ENCODE measurements around the gene LRRC8B. TPM values are rescaled to one million over a fixed set of nuclear protein-coding genes. Genes with fewer than 3 reads are reported as not detected.
"Not testable (repeated sequence)": the region's sequence is repeated elsewhere in the genome, so short reads cannot be mapped to it uniquely, and the experiment has no call there.

The LRRC8B gene
- total RNA-seq: 4.5 TPM
- long read RNA-seq, full-length matches to known transcripts: 1 of 7 reads
- long read RNA-seq, partial matches to known transcripts: 2 of 7 reads
- long read RNA-seq, other reads (novel, unspliced or antisense): 4 of 7 reads

DNA sequence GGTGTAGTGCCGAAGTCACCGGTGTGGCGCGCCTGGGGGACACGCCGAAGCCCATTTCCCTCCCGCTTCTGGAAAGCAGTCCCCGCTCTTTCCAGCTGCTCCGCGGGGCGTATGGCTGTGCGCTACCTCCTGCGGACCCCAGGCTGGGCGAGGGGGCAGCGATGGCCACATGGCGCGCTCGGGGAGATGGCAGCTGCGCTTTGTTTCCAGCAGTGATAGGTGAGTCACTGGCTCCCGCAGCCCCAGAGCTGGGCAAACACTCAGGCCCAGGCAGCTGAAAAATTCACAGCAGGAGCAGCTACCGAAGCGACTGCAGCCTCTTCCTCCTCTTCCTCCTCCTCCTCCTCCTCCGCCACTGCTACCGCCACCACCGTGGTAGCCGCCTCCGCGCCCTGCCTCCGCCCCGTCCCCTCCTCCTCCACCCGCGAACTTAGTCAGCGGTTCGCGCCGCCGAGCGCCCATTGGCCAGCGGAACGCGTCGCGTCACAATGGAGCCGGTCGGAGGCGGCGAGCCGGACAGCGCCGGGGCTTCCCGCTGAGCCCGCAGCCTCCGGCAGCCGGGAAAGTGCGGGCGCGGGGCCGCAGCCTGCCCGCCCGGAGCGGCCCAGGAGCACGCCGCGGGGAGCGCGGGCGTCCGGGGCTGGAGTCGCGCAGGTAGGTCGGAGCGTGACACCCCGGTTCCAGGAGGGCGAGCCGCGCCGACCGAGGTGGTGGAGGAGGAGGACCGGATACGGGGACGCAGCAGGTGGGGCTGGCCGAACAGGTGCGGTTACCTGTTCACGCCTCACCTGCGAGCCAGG is at the start of gene LRRC8B:
TSS of gene LRRC8B (plus strand) at position 461 of the 800 bp plus-strand sequence. CDS start 57,822 bp downstream, outside the sequence.
- intact Hi-C loops (cut with DNase I): loop anchor here (5.0 kb wide), 1 partner anchor 73 kb away; no protein-coding TSS in a partner anchor
- peak; percentile 98 for DNase-seq (ENCODE audit: low spot score)

DNA sequence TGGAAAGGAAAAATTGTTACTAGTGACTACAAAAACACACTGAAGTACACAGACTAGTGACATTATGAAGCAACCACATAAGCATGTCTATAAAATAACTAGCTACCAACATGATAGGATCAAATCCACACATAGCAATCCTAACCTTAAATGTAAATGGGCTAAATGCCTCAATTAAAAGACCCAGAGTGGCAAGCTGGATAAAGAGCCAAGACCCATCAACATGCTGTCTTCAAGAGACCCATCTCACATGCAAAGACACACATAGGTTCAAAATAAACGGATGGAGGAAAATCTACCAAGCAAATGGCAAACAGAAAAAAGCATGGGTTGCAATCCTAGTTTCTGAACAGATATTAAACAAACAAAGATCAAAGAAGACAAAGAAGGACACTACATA is 49.4 kb upstream of the LRRC8B start:
- DNase-seq (ENCODE audit: low spot score): no peak
- intact Hi-C loops (cut with DNase I): no loop called here

DNA sequence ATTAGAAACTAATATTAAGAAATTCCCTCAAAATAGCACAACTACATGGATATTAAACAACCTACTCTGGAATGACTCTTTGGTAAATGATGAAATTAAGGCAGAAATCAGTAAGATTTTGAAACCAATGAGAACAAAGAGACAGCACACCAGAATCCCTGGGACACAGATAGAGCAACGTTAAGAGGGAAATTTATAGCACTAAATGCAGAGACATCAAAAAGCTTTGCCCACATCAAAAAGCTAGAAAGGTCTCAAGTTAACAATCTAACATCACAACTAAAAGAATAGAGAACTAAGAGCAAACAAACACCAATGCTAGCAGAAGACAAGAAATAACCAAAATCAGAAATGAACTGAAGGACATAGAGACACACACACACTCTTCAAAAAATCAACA is 48.6 kb upstream of the LRRC8B start:
- intact Hi-C loops (cut with DNase I): no loop called here
- no peak for DNase-seq (ENCODE audit: low spot score)

DNA sequence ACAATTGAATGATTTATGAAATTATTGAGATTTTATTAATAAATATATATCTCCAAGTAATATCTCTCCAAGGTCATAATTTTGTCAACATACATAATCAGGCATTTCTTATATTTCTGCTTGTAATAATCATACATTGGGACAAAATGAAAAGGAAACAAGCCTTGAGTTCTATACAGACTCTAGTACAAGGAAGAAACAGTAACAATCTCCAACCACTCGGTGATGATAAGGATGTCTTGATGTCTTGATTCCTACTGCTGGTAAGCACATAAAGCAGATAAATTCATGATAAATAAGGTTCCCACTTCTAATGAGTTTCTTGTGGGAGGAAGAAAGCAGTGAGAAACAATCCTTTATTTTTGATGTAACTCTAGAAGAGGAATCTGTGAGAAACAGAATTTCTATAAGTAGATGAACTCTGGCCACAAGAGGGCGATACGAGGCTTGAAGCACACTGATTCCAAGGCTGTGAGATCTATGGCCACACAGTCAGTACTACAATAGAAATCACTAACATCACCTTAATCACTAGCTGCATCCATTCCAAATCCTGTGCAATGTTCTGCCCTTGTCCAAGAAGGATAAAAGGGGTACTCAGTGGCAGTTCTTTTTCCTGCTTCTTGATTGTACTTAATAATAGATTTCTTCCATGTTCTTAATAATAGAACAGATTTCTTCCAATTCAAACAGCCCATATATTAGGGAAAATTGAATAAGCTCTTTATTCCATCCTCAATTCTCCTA is 41.4 kb upstream of the LRRC8B start:
- intact Hi-C loops (cut with DNase I): loop anchor here (1.0 to 2.0 kb wide), 2 partner anchors 116 to 280 kb away; no protein-coding TSS in a partner anchor
- peak; percentile 80 for DNase-seq (ENCODE audit: low spot score)

DNA sequence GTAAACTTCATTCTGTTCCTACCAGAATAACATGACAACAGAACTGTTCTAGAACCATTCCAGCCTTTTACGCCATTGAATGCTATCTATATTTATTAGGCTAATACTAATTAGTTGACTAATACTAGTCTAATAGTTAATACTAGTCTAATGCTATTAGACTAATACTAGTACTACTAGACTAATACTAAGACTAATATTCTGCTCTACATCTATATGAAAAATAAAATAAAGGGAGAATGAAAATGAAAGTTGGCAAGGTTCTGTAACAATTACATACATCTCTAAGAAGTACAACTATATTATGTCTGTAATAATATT is 40.9 kb upstream of the LRRC8B start:
- intact Hi-C loops (cut with DNase I): loop anchor here (1.0 to 2.0 kb wide), 3 partner anchors 37 to 280 kb away; no protein-coding TSS in a partner anchor
- no peak for DNase-seq (ENCODE audit: low spot score)

DNA sequence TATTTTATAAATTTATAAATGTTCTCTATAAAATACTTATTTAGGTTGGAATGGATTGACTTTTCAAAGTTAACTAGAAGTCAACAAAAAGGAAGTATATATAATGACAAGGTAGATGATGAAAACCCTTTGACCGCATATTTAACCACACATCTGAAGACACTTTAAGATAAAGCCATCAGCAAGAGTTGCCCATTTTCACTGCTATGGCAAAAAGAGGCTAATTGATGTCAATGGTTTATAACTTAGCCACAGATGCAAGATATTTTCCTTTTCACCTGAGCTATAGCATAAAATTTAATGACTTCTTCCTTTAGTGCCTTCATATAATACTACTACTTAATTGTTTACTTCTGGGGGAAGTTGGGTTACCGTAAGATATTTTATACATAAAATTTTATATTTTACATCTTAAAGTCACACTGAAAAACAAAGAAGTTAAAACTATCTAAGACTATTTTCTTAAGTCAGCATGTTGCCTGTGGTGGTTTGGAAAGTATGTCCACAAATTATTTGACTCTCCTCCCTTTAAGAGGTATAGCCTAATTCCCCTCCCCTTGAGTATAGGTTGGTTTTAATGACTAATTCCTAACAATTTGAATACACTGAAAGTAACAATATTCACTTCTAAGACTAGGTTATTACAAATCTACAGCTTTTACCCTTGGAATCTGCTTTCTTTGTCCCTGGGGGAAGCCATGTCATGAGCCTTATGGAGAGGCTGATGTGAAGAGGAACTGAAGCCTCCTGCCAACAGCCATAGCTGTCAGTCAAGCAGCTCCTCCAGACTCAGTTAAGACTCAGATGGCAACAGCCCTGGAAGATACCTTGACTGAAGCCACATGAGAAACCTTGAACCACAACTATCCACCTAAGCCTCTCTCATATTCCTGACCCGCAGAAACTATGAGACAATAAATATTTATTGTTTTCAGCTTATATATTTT is 40.3 kb upstream of the LRRC8B start:
- no peak for DNase-seq (ENCODE audit: low spot score)
- intact Hi-C loops (cut with DNase I): loop anchor here (2.0 kb wide), 1 partner anchor 36 kb away; no protein-coding TSS in a partner anchor

DNA sequence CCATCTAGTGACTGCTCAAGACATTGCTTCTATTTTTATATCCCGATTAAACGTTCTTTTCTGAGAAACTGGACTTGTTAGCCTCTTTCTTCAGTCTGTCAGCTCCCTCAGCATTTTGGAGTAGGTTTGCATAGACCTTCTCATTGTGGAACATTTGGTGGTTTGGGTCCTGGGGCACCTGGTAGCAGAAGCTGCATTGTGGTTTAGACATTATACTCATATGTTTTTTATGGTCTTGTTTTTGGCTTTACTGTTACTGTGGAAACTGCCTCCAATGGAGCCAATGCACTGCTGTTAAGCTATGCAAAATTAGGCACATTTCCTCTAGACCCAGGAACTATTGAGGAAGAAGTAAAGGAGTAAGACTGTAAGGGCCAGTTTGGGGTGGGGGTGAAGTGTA is 36.7 kb upstream of the LRRC8B start:
- intact Hi-C loops (cut with DNase I): no loop called here
- no peak for DNase-seq (ENCODE audit: low spot score)

DNA sequence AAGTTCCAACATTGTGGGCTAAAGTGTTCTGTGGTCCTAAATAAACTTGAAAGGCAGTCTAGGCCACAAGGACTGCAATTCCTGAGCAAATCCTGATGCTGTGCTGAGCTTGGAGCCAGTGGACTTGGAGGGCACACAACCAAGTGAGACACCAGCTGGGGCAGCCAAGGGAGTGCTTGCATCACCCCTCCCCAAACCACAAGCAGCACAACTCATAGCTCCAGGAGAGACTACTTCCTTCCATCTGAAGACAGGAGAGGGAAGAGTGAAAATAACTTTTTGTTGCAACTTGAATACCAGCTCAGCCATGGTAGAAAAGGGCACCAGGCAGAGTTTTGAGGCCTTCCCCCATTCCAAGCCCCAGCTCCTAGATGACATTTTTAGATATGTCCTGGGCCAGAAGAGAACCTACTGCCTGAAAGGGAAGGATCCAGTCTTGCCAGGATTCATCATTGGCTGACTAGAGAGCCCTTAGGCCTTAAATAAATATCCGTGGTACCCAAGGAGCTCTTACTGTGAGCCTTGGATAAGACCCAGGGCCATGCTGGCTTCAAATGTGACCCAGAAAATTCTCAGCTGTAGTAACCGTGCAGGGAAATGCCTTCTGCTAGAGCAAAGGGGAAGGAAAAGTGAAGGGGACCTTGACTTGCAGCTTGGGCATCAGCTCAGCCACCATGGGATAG is 35.4 kb upstream of the LRRC8B start:
- no peak for DNase-seq (ENCODE audit: low spot score)
- intact Hi-C loops (cut with DNase I): no loop called here

DNA sequence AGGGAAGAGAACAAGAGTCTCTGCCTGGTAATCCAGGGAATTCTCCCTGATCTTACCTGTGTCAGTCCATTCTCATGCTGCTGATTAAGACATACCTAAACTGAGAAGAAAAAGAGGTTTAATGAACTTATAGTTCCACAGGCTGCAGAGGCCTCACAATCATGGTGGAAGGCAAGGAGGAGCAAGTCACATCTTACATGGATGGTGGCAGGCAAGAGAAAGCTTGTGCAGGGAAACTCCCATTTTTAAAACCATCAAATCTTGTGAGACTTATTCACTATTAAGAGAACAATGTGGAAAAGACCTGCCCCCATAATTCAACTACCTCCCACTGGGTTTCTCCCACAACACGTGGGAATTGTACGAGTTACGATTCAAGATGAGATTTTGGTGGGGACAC is 34.2 kb upstream of the LRRC8B start:
- no peak for DNase-seq (ENCODE audit: low spot score)
- intact Hi-C loops (cut with DNase I): no loop called here

DNA sequence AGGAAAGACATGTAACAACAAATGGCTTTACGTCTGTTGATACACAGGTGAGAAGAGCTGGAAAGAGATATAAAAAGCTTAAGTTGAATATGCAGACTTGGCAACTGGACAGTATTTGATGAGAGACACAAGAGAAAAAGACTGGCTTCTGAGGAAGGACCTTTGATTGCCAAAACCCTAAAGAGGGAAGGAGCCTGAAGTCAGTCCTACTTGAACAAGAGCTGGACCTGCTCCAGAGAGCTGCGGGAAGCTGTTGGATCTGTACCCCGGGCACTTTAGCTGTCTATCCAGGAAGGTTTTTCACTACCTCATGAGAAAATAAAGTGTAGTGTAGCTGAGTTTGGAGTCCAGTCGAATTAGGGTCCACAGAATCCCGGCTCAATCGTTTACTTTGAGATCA is 25.3 kb upstream of the LRRC8B start:
- DNase-seq (ENCODE audit: low spot score): no peak
- intact Hi-C loops (cut with DNase I): no loop called here

DNA sequence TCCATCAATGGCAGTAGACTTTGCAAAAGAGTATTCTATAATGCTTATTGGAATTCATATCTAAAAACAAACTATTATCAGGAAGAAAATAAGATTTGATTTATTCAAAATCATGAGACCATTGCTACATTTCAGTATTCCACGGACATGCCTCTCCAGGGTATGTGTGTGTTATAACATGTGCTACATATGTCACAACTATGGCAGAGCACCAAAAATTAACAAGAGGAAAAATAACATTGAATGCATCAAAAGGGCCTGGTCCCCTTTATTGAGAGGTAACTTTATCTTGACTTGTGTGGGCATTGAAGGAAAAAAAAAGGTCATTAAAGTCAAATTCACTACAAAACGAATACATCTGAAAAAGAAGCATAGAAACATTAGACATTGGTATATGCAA is 22.6 kb upstream of the LRRC8B start:
- intact Hi-C loops (cut with DNase I): no loop called here
- DNase-seq (ENCODE audit: low spot score): no peak

DNA sequence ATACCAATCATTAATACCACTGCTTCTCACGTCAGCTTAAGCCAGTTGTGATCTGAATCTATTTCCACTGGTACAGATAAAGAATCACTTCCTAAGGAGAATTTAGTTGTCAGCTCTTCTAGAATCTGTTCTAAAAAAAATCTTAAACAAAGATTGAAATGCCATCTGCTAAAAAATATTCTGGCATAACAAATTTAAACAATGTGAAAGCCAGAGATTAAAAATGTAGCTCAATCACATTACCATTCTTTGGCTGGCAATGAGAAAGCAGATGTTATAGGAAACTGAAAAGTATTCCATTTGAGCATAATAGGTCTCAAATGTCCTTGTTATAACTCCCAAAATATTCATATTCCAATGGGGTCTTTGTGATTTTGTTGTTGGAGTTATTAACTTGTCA is 21.7 kb upstream of the LRRC8B start:
- no peak for DNase-seq (ENCODE audit: low spot score)
- intact Hi-C loops (cut with DNase I): no loop called here

DNA sequence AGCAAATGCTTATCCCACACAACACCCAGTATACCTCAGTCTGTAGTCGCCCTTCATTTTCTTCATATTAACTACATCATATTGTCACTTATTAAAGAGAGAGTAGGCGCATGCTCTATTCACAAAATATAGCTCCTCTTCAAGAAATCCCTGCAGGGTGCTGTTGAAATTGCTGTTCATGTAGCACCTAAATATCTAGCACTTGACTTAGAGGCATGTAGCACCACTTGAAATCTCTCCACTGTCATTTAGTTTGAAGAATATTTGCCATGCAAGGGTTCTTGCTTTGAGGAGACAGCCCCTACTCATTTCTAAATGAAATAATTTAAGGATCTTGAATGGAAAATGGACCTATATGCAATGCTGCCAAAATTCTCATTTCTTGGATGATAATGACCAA is 20.9 kb upstream of the LRRC8B start:
- no peak for DNase-seq (ENCODE audit: low spot score)
- intact Hi-C loops (cut with DNase I): no loop called here

DNA sequence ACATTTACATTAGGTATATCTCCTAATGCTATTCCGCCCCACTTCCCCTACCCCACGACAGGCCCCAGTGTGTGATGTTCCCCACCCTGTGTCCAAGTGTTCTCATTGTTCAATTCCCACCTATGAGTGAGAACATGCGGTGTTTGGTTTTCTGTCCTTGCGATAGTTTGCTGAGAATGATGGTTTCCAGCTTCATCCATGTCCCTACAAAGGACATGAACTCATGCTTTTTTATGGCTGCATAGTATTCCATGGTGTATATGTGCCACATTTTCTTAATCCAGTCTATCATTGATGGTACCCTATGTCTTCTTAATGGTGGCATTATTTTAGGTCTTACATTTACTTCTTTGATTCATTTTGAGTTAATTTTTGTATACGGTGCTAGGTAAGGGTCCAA is 14.6 kb upstream of the LRRC8B start:
- intact Hi-C loops (cut with DNase I): loop anchor here (10.0 kb wide), 1 partner anchor 255 kb away; no protein-coding TSS in a partner anchor

DNA sequence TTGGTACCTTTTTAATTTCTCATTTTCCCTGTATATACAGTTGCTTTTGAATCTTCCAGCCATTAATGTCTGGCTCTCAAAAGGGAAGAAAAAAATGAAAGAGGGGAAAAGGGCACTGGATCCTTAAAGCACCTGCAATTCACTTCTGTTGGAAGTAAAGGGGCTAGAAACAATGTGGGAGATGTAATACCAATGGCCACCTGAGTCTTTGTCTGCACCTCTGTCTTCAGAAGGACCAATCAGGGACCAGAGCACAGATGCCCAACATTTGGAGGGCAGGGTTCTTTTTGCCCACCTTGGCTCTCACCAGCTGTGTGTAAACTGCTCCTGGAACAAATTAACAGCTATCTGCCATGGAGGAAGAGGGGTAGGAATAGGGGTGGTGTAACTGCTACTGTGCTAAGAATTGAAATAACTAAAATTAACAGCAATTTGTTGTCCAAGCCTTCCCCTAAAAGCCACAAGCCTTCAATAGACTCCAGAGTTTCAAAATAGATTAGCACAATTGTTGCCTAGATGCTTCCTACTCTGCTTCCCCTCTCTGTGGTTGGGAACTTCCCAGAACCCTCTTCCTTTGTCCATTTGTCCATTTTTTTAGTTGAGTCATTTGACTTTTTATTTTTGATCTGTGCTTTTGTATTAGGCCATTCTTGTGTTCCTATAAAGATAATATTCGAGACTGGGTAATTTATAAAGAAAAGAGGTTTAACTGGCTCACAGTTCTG is 11.5 kb upstream of the LRRC8B start:
- DNase-seq (ENCODE audit: low spot score): no peak
- intact Hi-C loops (cut with DNase I): loop anchor here (10.0 kb wide), 1 partner anchor 252 kb away; no protein-coding TSS in a partner anchor

More for the DNA sequence above, 14.6 kb upstream of the LRRC8B start:
- DNase-seq (ENCODE audit: low spot score): not testable (repeated sequence)

DNA sequence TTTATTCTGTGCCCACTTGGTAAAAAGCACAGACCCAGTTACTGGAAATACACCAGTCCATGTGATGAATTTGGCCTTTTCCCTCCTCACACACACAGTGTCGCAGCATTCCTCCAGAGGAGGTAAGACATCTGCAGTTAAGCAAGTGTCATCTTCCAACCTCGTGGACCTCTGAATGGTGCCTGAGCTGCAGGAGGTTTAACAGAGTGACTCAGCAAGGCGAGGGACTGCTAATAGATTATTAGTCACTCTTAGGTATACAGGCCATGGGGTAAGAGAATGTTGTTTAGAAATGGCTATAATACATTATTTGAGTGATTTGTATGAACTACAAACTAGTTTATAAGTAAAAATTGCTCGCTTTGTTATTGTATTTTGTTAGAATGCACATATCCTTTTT is 8.6 kb upstream of the LRRC8B start:
- no peak for DNase-seq (ENCODE audit: low spot score)
- intact Hi-C loops (cut with DNase I): loop anchor here (10.0 kb wide), 1 partner anchor 249 kb away; no protein-coding TSS in a partner anchor

DNA sequence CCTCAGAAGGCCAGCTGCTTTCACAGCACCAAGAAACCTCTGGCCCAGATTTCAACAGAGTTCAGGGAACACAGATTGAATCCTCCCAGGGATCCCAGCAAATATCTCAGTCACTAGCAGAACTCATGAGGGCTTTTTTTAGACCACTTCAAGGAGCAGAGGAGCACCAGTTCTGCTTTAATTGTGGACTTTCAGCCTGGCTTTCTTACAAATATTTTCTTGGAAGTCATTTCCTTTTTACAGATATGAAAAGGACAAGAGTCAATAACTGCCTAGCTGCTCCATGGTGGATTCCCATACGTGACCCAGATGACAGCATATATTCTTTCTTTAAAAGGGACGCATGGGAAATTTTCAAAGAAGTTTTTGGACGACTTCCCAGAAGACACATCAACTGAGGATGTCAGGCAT is 6.4 kb upstream of the LRRC8B start:
- DNase-seq (ENCODE audit: low spot score): no peak
- intact Hi-C loops (cut with DNase I): loop anchor here (10.0 kb wide), 1 partner anchor 247 kb away; no protein-coding TSS in a partner anchor

DNA sequence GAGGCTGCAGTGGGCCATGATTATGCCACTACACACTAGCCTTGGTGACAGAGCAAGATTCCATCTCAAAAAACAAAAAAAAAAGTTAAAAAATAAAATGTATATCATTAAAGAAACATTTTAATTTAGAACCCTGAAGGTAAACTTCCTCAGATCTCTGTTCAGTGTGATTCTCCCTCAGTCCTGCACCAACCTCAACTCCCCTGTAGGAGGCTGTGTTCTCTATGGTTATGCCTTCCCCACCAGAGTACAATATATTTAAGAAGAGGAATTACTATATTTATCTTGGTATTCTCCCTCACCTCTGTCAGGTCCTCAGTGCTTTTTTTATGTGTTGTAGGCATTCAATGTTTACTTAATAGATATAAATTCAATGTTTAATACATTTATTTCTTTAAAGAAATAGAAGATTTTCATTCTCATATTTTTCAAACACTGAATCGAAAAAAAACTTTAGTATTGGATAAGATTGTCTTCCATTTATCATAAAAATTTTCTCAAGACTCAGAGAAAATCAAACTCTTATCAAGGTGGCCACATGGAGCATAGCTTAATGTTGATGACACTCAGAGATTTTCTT is 4.8 kb upstream of the LRRC8B start:
- DNase-seq (ENCODE audit: low spot score): no peak
- intact Hi-C loops (cut with DNase I): loop anchor here (2.0 to 10.0 kb wide), 2 partner anchors 35 to 245 kb away; no protein-coding TSS in a partner anchor
